CD8-positive, alpha-beta memory T cell (primary cell): ENCODE results near the gene OBP2A. TPM values are rescaled to one million over a fixed set of nuclear protein-coding genes. Genes with fewer than 3 reads are reported as not detected.

ENCODE experiments used
- CTCF ChIA-PET: fragments of 350-600 bp; sonication (Branson Sonifier 250); formaldehyde crosslinking; loops from one replicate; lab custom pipeline; 2021; ENCODE audit warnings: antibody characterized with exemption; lab: Charles Lee
- POLR2A ChIA-PET: fragments of 350-600 bp; sonication (Branson Sonifier 250); formaldehyde crosslinking; loops from one replicate; lab custom pipeline; 2021; ENCODE audit warnings: antibody characterized with exemption; lab: Charles Lee
- DNase-seq, 5 donors: peaks; one replicate each; pipeline versions ENCODE4 v3.0.0 to v3.0.0-alpha.2; 2020 to 2022; ENCODE audit warnings: mixed read lengths in 1 of 5
- H3K27ac ChIP-seq: one replicate; pipeline ENCODE4 v1.7.0; 2013; ENCODE audit warnings: low read depth, mild to moderate bottlenecking, low read length, moderate library complexity
- H3K27me3 ChIP-seq: 2 replicates; pipeline ENCODE4 v1.7.0; 2013; ENCODE audit warnings: low read length, mild to moderate bottlenecking; ENCODE audit not compliant: insufficient read depth, poor library complexity, severe bottlenecking
- H3K36me3 ChIP-seq: 2 replicates; pipeline ENCODE4 v1.7.0; 2013; ENCODE audit warnings: mild to moderate bottlenecking, low read length, moderate library complexity; ENCODE audit not compliant: insufficient read depth
- H3K4me1 ChIP-seq: 2 replicates; pipeline ENCODE4 v1.7.0; 2013; ENCODE audit warnings: mild to moderate bottlenecking, low read length, moderate library complexity; ENCODE audit not compliant: insufficient read depth
- H3K4me3 ChIP-seq: 2 replicates; pipeline ENCODE4 v1.7.0; 2013; ENCODE audit warnings: mild to moderate bottlenecking, low read length
- H3K9me3 ChIP-seq: 2 replicates; pipeline ENCODE4 v1.7.0; 2013; ENCODE audit warnings: mild to moderate bottlenecking, low read length
- H3K27ac Mint-ChIP-seq, 8 donors: one replicate each; pipeline ENCODE4 v1.8.0; 2020 to 2021; ENCODE audit warnings: mixed read lengths in 8 of 8, mild to moderate bottlenecking in 6 of 8, inconsistent platforms in 3 of 8, moderate library complexity in 3 of 8
- H3K27me3 Mint-ChIP-seq, 2 donors: one replicate each; pipeline ENCODE4 v1.8.0; 2020 to 2021; ENCODE audit warnings: mixed read lengths in 2 of 2, mild to moderate bottlenecking in 1 of 2, moderate library complexity in 1 of 2
- H3K36me3 Mint-ChIP-seq, 3 donors: one replicate each; pipeline ENCODE4 v1.8.0; 2020 to 2021; ENCODE audit warnings: mixed read lengths in 3 of 3, inconsistent platforms in 1 of 3, mild to moderate bottlenecking in 1 of 3
- H3K4me1 Mint-ChIP-seq, 3 donors: one replicate each; pipeline ENCODE4 v1.8.0; 2020 to 2021; ENCODE audit warnings: mixed read lengths in 3 of 3, inconsistent platforms in 1 of 3, mild to moderate bottlenecking in 1 of 3
- H3K4me3 Mint-ChIP-seq, 7 donors: one replicate each; pipeline ENCODE4 v1.8.0; 2020 to 2021; ENCODE audit warnings: mixed read lengths in 7 of 7, mild to moderate bottlenecking in 6 of 7, moderate library complexity in 4 of 7, inconsistent platforms in 2 of 7
- H3K9me3 Mint-ChIP-seq, 5 donors: one replicate each; pipeline ENCODE4 v1.8.0; 2020 to 2022; ENCODE audit warnings: mixed read lengths in 5 of 5, mild to moderate bottlenecking in 3 of 5, moderate library complexity in 2 of 5, inconsistent platforms in 1 of 5
- polyA plus RNA-seq: library from polyadenylated mRNA; unstranded; fragments of 300-500 nt; fragmentation: Illumina TruSeq; gene quantifications from one replicate; pipeline ENCODE4 v1.2.3, GENCODE V29; 2021
- total RNA-seq, 2 experiments: library from RNA; stranded (reverse); gene quantifications; one replicate each; pipeline ENCODE4 v1.2.3, GENCODE V29; 2021

The OBP2A gene
- total and polyA plus RNA-seq, 3 experiments from 2014 or later: not detected

- POLR2A ChIA-PET: no interaction called here
These were observed 45.8 kb downstream of the OBP2A start for GRCh38 chr9:135591506-135592330.

DNA sequence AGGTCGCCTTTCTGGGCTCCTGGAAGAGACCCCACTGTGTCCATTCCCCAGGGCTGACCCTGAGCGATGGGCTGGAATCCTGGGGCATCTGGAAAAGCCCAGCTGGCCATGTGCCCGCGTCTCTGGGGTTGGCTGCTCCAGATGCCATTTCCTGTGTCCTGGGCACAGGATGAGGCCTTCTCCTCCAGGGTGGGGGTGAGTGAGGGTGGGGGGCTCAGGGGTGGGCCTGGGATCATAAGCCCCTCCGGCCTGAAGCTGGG is 46.3 kb downstream of the OBP2A start:
- Mint-ChIP-seq H3K27ac (no peak overlapping the region), H3K9me3 (peaks cover 0 to 3% (median 0%) of the 10 kb centered on the region in 5 donors), H3K4me1 (no peaks in the 10 kb centered on the region), H3K36me3 (no peaks in the 10 kb centered on the region), H3K4me3 (no peak overlapping the region), H3K27me3 (peaks cover 11 to 21% of the 10 kb centered on the region in 2 donors)
- Histone ChIP-seq H3K4me3 (no peak overlapping the region), H3K4me1 (no peaks in the 10 kb centered on the region), H3K27ac (no peak overlapping the region), H3K27me3 (no peaks in the 10 kb centered on the region), H3K36me3 (no peaks in the 10 kb centered on the region), H3K9me3 (no peaks in the 10 kb centered on the region)
- ChIA-PET POLR2A (no interaction called here), CTCF (no interaction called here)
- peak in 1 of 5 donors; percentile 34 for DNase-seq

More at GRCh38 chr9:135591506-135592330, 45.8 kb downstream of the OBP2A start:
- H3K4me1 Mint-ChIP-seq: no peaks in the 10 kb centered on the region
- DNase-seq: peak in 1 of 5 donors; percentile 30
- H3K36me3 Mint-ChIP-seq: no peaks in the 10 kb centered on the region
- H3K36me3 ChIP-seq: no peaks in the 10 kb centered on the region
- peaks cover 9 to 17% of the 10 kb centered on the region in 2 donors for H3K27me3 Mint-ChIP-seq
- H3K27ac Mint-ChIP-seq: no peak overlapping the region
- CTCF ChIA-PET: no interaction called here
- no peak overlapping the region for H3K4me3 Mint-ChIP-seq
- H3K4me3 ChIP-seq: no peak overlapping the region
- no peaks in the 10 kb centered on the region for H3K27me3 ChIP-seq
- no peaks in the 10 kb centered on the region for H3K9me3 ChIP-seq
- no peaks in the 10 kb centered on the region for H3K4me1 ChIP-seq
- H3K27ac ChIP-seq: no peak overlapping the region
- peaks cover 0 to 3% (median 0%) of the 10 kb centered on the region in 5 donors for H3K9me3 Mint-ChIP-seq

DNA sequence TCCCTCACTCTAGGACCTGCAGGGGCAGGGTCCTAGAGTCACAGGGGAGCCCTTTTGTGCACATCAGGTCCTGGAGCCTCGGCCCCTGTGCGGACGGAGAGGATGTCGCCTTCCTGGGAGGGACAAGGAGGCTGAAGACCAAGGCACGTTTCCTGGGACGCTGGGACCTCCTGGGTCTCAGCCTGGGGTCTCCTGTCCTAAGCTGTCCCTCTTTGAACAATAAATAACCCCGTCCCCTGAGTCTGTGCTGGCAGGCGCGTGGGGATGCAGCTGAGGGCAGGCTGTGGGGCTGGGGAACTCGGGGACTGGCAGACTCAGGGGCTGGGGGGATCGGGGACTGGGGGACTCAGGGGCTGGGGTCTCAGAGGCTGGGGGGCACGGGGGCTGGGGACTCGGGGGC is 46.7 kb downstream of the OBP2A start:
- Histone ChIP-seq H3K4me1 (no peaks in the 10 kb centered on the region), H3K36me3 (no peaks in the 10 kb centered on the region), H3K4me3 (no peak overlapping the region), H3K9me3 (no peaks in the 10 kb centered on the region), H3K27ac (no peak overlapping the region), H3K27me3 (no peaks in the 10 kb centered on the region)
- H3K9me3 Mint-ChIP-seq: peaks cover 0 to 3% (median 0%) of the 10 kb centered on the region in 5 donors
- H3K27ac Mint-ChIP-seq: no peak overlapping the region
- no peak overlapping the region for H3K4me3 Mint-ChIP-seq
- CTCF ChIA-PET: no interaction called here
- POLR2A ChIA-PET: no interaction called here
- no peaks in the 10 kb centered on the region for H3K36me3 Mint-ChIP-seq
- peak in 1 of 5 donors; percentile 29 for DNase-seq
- peaks cover 11 to 21% of the 10 kb centered on the region in 2 donors for H3K27me3 Mint-ChIP-seq
- H3K4me1 Mint-ChIP-seq: no peaks in the 10 kb centered on the region

DNA sequence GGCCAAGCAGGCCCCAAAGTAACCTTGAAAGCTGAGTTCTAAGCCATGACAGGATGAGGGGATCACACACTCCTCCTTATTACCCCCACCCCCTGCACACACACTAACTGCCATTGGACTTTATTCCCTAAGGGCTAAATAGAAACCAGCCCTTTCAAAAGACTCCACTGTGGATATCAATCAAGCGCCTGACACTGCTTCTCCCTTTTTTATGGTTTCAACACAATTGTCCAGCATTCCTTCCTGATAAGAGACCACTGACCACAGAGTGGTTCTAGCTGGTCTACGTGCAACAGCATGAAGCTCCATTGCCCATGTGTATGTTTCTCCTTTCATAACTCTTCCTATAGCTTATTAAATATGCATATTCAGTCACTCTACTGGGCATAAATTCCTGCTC is 50.3 kb downstream of the OBP2A start:
- POLR2A ChIA-PET: no interaction called here
- CTCF ChIA-PET: no interaction called here
- H3K27me3 Mint-ChIP-seq: peaks cover 13 to 26% of the 10 kb centered on the region in 2 donors
- no peaks in the 10 kb centered on the region for H3K36me3 Mint-ChIP-seq
- Histone ChIP-seq H3K27me3 (no peaks in the 10 kb centered on the region), H3K4me3 (no peak overlapping the region), H3K4me1 (no peaks in the 10 kb centered on the region), H3K36me3 (no peaks in the 10 kb centered on the region), H3K27ac (no peak overlapping the region), H3K9me3 (no peaks in the 10 kb centered on the region)
- H3K27ac Mint-ChIP-seq: no peak overlapping the region
- no peak for DNase-seq
- no peaks in the 10 kb centered on the region for H3K4me1 Mint-ChIP-seq
- no peak overlapping the region for H3K4me3 Mint-ChIP-seq
- peaks cover 0 to 3% (median 0%) of the 10 kb centered on the region in 5 donors for H3K9me3 Mint-ChIP-seq

Other genes starting within 250 kb of the OBP2A start
- gene PPP1R26, start 66.3 kb upstream of the OBP2A start, total RNA-seq: under 1 TPM; 0.59 to 0.84 TPM
- gene PPP1R26, start 66.3 kb upstream of the OBP2A start, polyA plus RNA-seq: 0.47 TPM
- 10 to 100 TPM; 66.7 to 71.0 TPM for gene MRPS2, start 45.4 kb upstream of the OBP2A start, total RNA-seq
- gene MRPS2, start 45.4 kb upstream of the OBP2A start, polyA plus RNA-seq: 50.9 TPM
- not detected for gene LCN1, start 24.7 kb upstream of the OBP2A start, total RNA-seq
- not detected for gene LCN1, start 24.7 kb upstream of the OBP2A start, polyA plus RNA-seq
- gene PAEP, start 15.6 kb downstream of the OBP2A start, total RNA-seq: not detected
- gene PAEP, start 15.6 kb downstream of the OBP2A start, polyA plus RNA-seq: not detected
- not detected for gene GLT6D1, start 93.4 kb downstream of the OBP2A start, total RNA-seq
- gene GLT6D1, start 93.4 kb downstream of the OBP2A start, polyA plus RNA-seq: not detected
- not detected for gene LCN9, start 117.2 kb downstream of the OBP2A start, total RNA-seq
- not detected for gene LCN9, start 117.2 kb downstream of the OBP2A start, polyA plus RNA-seq
- gene SOHLH1, start 153.4 kb downstream of the OBP2A start, total RNA-seq: not detected
- gene SOHLH1, start 153.4 kb downstream of the OBP2A start, polyA plus RNA-seq: not detected
- not detected for gene KCNT1, start 156.1 kb downstream of the OBP2A start, total RNA-seq
- 0.16 TPM for gene KCNT1, start 156.1 kb downstream of the OBP2A start, polyA plus RNA-seq